HepG2 (cell line): ENCODE measurements around the gene SIAE.

Source experiments
- E2F5 ChIP-seq: sonication (generic); formaldehyde crosslinking; conservative IDR thresholded peaks from 2 replicates; pipeline ENCODE4 v1.4.0; 2020; ENCODE audit warnings: missing genetic modification reagents
- NR2F2 ChIP-seq: IDR thresholded peaks from 2 replicates; pipeline ENCODE4 v1.6.1; 2012; ENCODE audit warnings: low read depth, inconsistent platforms, borderline replicate concordance
- ZFP36L1 ChIP-seq: sonication (generic); formaldehyde crosslinking; IDR thresholded peaks from 2 replicates; pipeline ENCODE4 v1.8.0; 2022; ENCODE audit warnings: mild to moderate bottlenecking, missing genetic modification reagents, moderate library complexity
- TF ChIP-seq, protein P1 (sequence below): sonication (generic); formaldehyde crosslinking; IDR thresholded peaks from 2 replicates; pipeline ENCODE4 v1.8.0; 2022; ENCODE audit warnings: mild to moderate bottlenecking, missing genetic modification reagents, moderate library complexity

DNA sequence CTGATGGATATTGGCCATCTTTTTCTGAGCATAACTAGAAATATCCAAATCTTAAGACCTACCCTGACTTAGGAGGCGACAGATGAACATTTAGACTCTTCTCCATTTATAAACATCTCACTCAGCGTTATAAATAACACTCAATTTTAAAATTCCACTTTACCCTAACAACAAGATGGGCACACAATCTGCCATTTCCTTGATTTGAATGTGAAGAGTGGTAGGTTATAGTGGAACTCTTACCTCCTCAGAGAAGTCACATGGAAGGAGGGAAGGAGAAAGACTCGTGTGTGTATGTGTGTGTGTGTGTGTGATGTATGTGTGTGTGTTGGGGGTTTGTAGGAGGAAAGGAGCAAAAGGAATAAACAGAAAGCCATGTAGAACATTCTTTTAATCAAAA is 15.0 kb downstream of the SIAE start:
- TF ChIP-seq NR2F2 (no peak), ZFP36L1 (CRISPR knock-in tag) (no peak), E2F5 (no peak)
- TF ChIP-seq, protein P1, sequence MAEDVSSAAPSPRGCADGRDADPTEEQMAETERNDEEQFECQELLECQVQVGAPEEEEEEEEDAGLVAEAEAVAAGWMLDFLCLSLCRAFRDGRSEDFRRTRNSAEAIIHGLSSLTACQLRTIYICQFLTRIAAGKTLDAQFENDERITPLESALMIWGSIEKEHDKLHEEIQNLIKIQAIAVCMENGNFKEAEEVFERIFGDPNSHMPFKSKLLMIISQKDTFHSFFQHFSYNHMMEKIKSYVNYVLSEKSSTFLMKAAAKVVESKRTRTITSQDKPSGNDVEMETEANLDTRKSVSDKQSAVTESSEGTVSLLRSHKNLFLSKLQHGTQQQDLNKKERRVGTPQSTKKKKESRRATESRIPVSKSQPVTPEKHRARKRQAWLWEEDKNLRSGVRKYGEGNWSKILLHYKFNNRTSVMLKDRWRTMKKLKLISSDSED (CRISPR knock-in tag), result no peak
